ENCODE data around the gene UNCX. TPM values are rescaled to one million over a fixed set of nuclear protein-coding genes. Genes with fewer than 3 reads are reported as not detected.
"Not testable (repeated sequence)": the region's sequence is repeated elsewhere in the genome, so short reads cannot be mapped to it uniquely, and the experiment has no call there.

Gene UNCX
- total RNA-seq, 1 experiment from 2014 or later = not detected

DNA sequence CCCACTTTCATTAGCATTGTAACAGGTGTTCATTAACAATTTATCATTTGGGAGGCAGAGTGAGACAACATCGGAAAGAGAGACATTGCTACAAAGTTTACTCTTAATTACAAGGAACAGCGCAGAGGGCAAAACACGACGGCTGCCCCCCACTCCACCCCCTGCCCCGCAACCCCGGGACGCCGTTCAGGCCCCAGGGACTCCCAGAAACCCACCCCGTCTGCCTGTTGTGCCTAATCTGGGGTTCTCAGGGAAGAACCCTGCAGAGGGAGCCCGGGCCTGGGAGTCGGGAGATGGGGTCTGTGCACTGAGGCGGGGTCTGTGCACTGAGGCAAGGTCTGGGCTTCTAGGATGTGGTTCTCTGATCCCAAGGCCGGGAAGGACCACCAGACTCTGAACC, 25.2 kb downstream of the UNCX start:
- H3K27me3 Mint-ChIP-seq (ENCODE audit: unreplicated experiment) = peaks cover 89% of the 10 kb centered on the region
- no TSS peak for BruUV-seq (replicated peaks)
- no peak overlapping the region for H3K27ac Mint-ChIP-seq (ENCODE audit: unreplicated experiment)
- DNase-seq = no peak
- CTCF ChIA-PET = interaction anchor here (0.6 to 0.7 kb wide), 2 partner anchors 50 to 193 kb away, joined by 3 read pairs; no protein-coding TSS in a partner anchor
- peaks cover 5% of the 10 kb centered on the region for H3K36me3 Mint-ChIP-seq (ENCODE audit: insufficient read depth, unreplicated experiment)
- H3K9me3 Mint-ChIP-seq (ENCODE audit: low read depth, unreplicated experiment) = no peaks in the 10 kb centered on the region
- TF ChIP-seq, protein P1, sequence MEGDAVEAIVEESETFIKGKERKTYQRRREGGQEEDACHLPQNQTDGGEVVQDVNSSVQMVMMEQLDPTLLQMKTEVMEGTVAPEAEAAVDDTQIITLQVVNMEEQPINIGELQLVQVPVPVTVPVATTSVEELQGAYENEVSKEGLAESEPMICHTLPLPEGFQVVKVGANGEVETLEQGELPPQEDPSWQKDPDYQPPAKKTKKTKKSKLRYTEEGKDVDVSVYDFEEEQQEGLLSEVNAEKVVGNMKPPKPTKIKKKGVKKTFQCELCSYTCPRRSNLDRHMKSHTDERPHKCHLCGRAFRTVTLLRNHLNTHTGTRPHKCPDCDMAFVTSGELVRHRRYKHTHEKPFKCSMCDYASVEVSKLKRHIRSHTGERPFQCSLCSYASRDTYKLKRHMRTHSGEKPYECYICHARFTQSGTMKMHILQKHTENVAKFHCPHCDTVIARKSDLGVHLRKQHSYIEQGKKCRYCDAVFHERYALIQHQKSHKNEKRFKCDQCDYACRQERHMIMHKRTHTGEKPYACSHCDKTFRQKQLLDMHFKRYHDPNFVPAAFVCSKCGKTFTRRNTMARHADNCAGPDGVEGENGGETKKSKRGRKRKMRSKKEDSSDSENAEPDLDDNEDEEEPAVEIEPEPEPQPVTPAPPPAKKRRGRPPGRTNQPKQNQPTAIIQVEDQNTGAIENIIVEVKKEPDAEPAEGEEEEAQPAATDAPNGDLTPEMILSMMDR (IDR thresholded peaks at IDR 0.05; ENCODE audit: unreplicated experiment) = no peak
- intact Hi-C loops (cut with micrococcal nuclease; ENCODE audit: unreplicated experiment) = no loop called here
- H3K4me3 Mint-ChIP-seq (ENCODE audit: low read depth, unreplicated experiment) = no peak overlapping the region
- H3K4me1 Mint-ChIP-seq (ENCODE audit: low read depth, unreplicated experiment) = peaks cover 12% of the 10 kb centered on the region

- Mint-ChIP-seq H3K4me3 (ENCODE audit: low read depth, unreplicated experiment) (no peak overlapping the region), H3K27ac (ENCODE audit: unreplicated experiment) (no peak overlapping the region), H3K27me3 (ENCODE audit: unreplicated experiment) (peaks cover 89% of the 10 kb centered on the region), H3K9me3 (ENCODE audit: low read depth, unreplicated experiment) (no peaks in the 10 kb centered on the region), H3K36me3 (ENCODE audit: insufficient read depth, unreplicated experiment) (peaks cover 5% of the 10 kb centered on the region), H3K4me1 (ENCODE audit: low read depth, unreplicated experiment) (no peaks in the 10 kb centered on the region)
- no peak for DNase-seq
- intact Hi-C loops (cut with micrococcal nuclease; ENCODE audit: unreplicated experiment) = no loop called here
- TF ChIP-seq, protein P1 (IDR thresholded peaks at IDR 0.05; ENCODE audit: unreplicated experiment) = no peak
- CTCF ChIA-PET = no interaction called here
- BruUV-seq (replicated peaks) = no TSS peak
Measured at GRCh38 chr7:1259621-1260243, 27.1 kb downstream of the UNCX start.

- H3K9me3 Mint-ChIP-seq (ENCODE audit: low read depth, unreplicated experiment) = no peaks in the 10 kb centered on the region
- no TSS peak for BruUV-seq (replicated peaks)
- H3K27ac Mint-ChIP-seq (ENCODE audit: unreplicated experiment) = no peak overlapping the region
- TF ChIP-seq, protein P1 (IDR thresholded peaks at IDR 0.05; ENCODE audit: unreplicated experiment) = no peak
- CTCF ChIA-PET = no interaction called here
- H3K36me3 Mint-ChIP-seq (ENCODE audit: insufficient read depth, unreplicated experiment) = peaks cover 5% of the 10 kb centered on the region
- H3K27me3 Mint-ChIP-seq (ENCODE audit: unreplicated experiment) = peaks cover 89% of the 10 kb centered on the region
- no peak overlapping the region for H3K4me3 Mint-ChIP-seq (ENCODE audit: low read depth, unreplicated experiment)
- no peak for DNase-seq
- intact Hi-C loops (cut with micrococcal nuclease; ENCODE audit: unreplicated experiment) = no loop called here
- H3K4me1 Mint-ChIP-seq (ENCODE audit: low read depth, unreplicated experiment) = no peaks in the 10 kb centered on the region
Measured at GRCh38 chr7:1260244-1260635, 27.6 kb downstream of the UNCX start.

GRCh38 chr7:1261036-1261435, 28.4 kb downstream of the UNCX start:
- H3K9me3 Mint-ChIP-seq (ENCODE audit: low read depth, unreplicated experiment); DNase-seq; CTCF ChIA-PET; H3K36me3 Mint-ChIP-seq (ENCODE audit: insufficient read depth, unreplicated experiment); H3K4me3 Mint-ChIP-seq (ENCODE audit: low read depth, unreplicated experiment); H3K27ac Mint-ChIP-seq (ENCODE audit: unreplicated experiment); intact Hi-C loops (cut with micrococcal nuclease; ENCODE audit: unreplicated experiment); H3K4me1 Mint-ChIP-seq (ENCODE audit: low read depth, unreplicated experiment); BruUV-seq (replicated peaks): not testable (repeated sequence)
- peaks cover 89% of the 10 kb centered on the region for H3K27me3 Mint-ChIP-seq (ENCODE audit: unreplicated experiment)

DNA sequence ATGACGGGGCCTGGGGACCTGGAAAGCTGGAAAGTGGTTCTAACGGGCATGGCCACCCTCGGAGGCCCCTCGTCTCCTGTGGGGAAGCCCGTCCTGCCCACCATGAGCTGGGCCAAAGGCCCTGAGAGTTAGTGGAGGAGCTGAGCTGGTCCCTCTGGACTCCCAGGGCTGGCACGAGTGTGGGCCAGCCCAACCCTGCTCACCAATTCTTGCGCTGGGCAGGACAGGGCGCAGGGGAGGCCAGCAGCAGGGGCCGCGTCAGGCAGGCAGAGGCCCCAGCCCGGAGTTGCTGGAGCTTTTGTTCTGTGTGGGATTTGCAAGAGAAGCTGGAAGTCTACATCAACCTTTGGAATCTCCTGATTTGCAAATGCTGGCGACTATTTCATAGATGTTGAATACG, 29.8 kb downstream of the UNCX start:
- Mint-ChIP-seq H3K36me3 (ENCODE audit: insufficient read depth, unreplicated experiment) (peaks cover 5% of the 10 kb centered on the region), H3K9me3 (ENCODE audit: low read depth, unreplicated experiment) (no peaks in the 10 kb centered on the region), H3K4me1 (ENCODE audit: low read depth, unreplicated experiment) (no peaks in the 10 kb centered on the region), H3K27ac (ENCODE audit: unreplicated experiment) (no peak overlapping the region), H3K4me3 (ENCODE audit: low read depth, unreplicated experiment) (no peak overlapping the region), H3K27me3 (ENCODE audit: unreplicated experiment) (peaks cover 89% of the 10 kb centered on the region)
- DNase-seq = no peak
- TF ChIP-seq, protein P1 (IDR thresholded peaks at IDR 0.05; ENCODE audit: unreplicated experiment) = no peak
- BruUV-seq (replicated peaks) = no TSS peak
- intact Hi-C loops (cut with micrococcal nuclease; ENCODE audit: unreplicated experiment) = no loop called here
- CTCF ChIA-PET = interaction anchor here (0.7 to 1.2 kb wide), 3 partner anchors 9 to 920 kb away, joined by 4 to 5 read pairs (median 4); no protein-coding TSS in a partner anchor
